H9 (cell line): ENCODE data around the gene DOLPP1. TPM values are rescaled to one million over a fixed set of nuclear protein-coding genes. Genes with fewer than 3 reads are reported as not detected.

Source experiments
- DNase-seq: peaks from one replicate; pipeline ENCODE4 v3.0.0-alpha.2; 2017
- H2AFZ ChIP-seq: one replicate; pipeline ENCODE4 v1.6.1; 2013; ENCODE audit warnings: mild to moderate bottlenecking, low read length, control low read depth, moderate library complexity
- H2AK5ac ChIP-seq: 2 replicates; pipeline ENCODE4 v1.6.1; 2013; ENCODE audit warnings: low read length, control low read depth, mixed read lengths; ENCODE audit not compliant: insufficient read length
- H2BK120ac ChIP-seq: one replicate; pipeline ENCODE4 v1.6.1; 2013; ENCODE audit warnings: low read depth, mild to moderate bottlenecking, low read length, control low read depth, inconsistent platforms; ENCODE audit not compliant: poor library complexity, severe bottlenecking
- H2BK12ac ChIP-seq: 2 replicates; pipeline ENCODE4 v1.6.1; 2013; ENCODE audit warnings: low read length, control low read depth, mixed read lengths, low read depth; ENCODE audit not compliant: insufficient read length
- H2BK15ac ChIP-seq: 2 replicates; pipeline ENCODE4 v1.6.1; 2013; ENCODE audit warnings: low read depth, low read length, control low read depth
- H2BK20ac ChIP-seq: one replicate; pipeline ENCODE4 v1.6.1; 2013; ENCODE audit warnings: low read depth, mild to moderate bottlenecking, low read length, control low read depth, inconsistent platforms; ENCODE audit not compliant: poor library complexity, severe bottlenecking
- H2BK5ac ChIP-seq: 2 replicates; pipeline ENCODE4 v1.6.1; 2013; ENCODE audit warnings: low read length, control low read depth, mixed read lengths; ENCODE audit not compliant: insufficient read length
- H3K14ac ChIP-seq: 2 replicates; pipeline ENCODE4 v1.6.1; 2013; ENCODE audit warnings: low read length, control low read depth; ENCODE audit not compliant: insufficient read depth
- H3K18ac ChIP-seq: 2 replicates; pipeline ENCODE4 v1.6.1; 2013; ENCODE audit warnings: low read depth, mild to moderate bottlenecking, mixed read lengths, low read length, control low read depth; ENCODE audit not compliant: insufficient read length
- H3K23ac ChIP-seq: 2 replicates; pipeline ENCODE4 v1.6.1; 2013; ENCODE audit warnings: low read length, control low read depth, mixed read lengths, low read depth; ENCODE audit not compliant: insufficient read length
- H3K23me2 ChIP-seq: 2 replicates; pipeline ENCODE4 v1.6.1; 2013; ENCODE audit warnings: low read depth, mild to moderate bottlenecking, mixed read lengths, low read length, control low read depth; ENCODE audit not compliant: insufficient read length, poor library complexity, severe bottlenecking
- H3K27ac ChIP-seq: 2 replicates; pipeline ENCODE4 v1.5.1; 2013; ENCODE audit warnings: low read length, control low read depth, mixed read lengths, low read depth; ENCODE audit not compliant: insufficient read length
- H3K27me3 ChIP-seq: 2 replicates; pipeline ENCODE4 v1.6.1; 2013; ENCODE audit warnings: low read length, control low read depth, inconsistent platforms; ENCODE audit not compliant: insufficient read depth
- H3K4ac ChIP-seq: 2 replicates; pipeline ENCODE4 v1.6.1; 2013; ENCODE audit warnings: low read depth, mild to moderate bottlenecking, control low read depth, inconsistent platforms, low read length, moderate library complexity
- H3K4me1 ChIP-seq: 2 replicates; pipeline ENCODE4 v1.6.1; 2013; ENCODE audit warnings: low read length, control low read depth, inconsistent platforms; ENCODE audit not compliant: insufficient read depth
- H3K4me2 ChIP-seq: 2 replicates; pipeline ENCODE4 v1.6.1; 2013; ENCODE audit warnings: low read length, control low read depth, mixed read lengths; ENCODE audit not compliant: insufficient read length, insufficient read depth
- H3K56ac ChIP-seq: 2 replicates; pipeline ENCODE4 v1.6.1; 2013; ENCODE audit warnings: low read depth, mild to moderate bottlenecking, mixed read lengths, low read length, control low read depth; ENCODE audit not compliant: insufficient read length
- H3K79me1 ChIP-seq: 2 replicates; pipeline ENCODE4 v1.6.1; 2013; ENCODE audit warnings: low read depth, mild to moderate bottlenecking, moderate library complexity, low read length, control low read depth, inconsistent platforms; ENCODE audit not compliant: insufficient read depth, poor library complexity, severe bottlenecking
- H3K79me2 ChIP-seq: 2 replicates; pipeline ENCODE4 v1.6.1; 2013; ENCODE audit warnings: low read length, control low read depth, inconsistent platforms; ENCODE audit not compliant: insufficient read depth
- H3K9ac ChIP-seq: 2 replicates; pipeline ENCODE4 v1.6.1; 2013; ENCODE audit warnings: low read length, control low read depth, mixed read lengths; ENCODE audit not compliant: insufficient read length; ENCODE audit errors: extremely low read depth
- H3K9me3 ChIP-seq: one replicate; pipeline ENCODE4 v1.6.1; 2013; ENCODE audit warnings: low read depth, low read length, inconsistent platforms; ENCODE audit not compliant: control insufficient read depth
- H3T11ph ChIP-seq: one replicate; pipeline ENCODE4 v1.6.1; 2013; ENCODE audit warnings: mild to moderate bottlenecking, low read length, control low read depth, inconsistent platforms
- H4K20me1 ChIP-seq: one replicate; pipeline ENCODE4 v1.6.1; 2013; ENCODE audit not compliant: control insufficient read depth, insufficient read length, insufficient read depth
- H4K5ac ChIP-seq: 2 replicates; pipeline ENCODE4 v1.6.1; 2013; ENCODE audit warnings: low read depth, mild to moderate bottlenecking, mixed read lengths, low read length, control low read depth; ENCODE audit not compliant: insufficient read length
- H4K8ac ChIP-seq: replicated peaks from 2 replicates; pipeline ENCODE4 v1.6.1; 2013; ENCODE audit warnings: low read length, control low read depth, mixed read lengths, low read depth; ENCODE audit not compliant: insufficient read length
- H4K91ac ChIP-seq: 2 replicates; pipeline ENCODE4 v1.6.1; 2013; ENCODE audit warnings: low read depth, mild to moderate bottlenecking, moderate library complexity, mixed read lengths, low read length, control low read depth; ENCODE audit not compliant: insufficient read length
- H3K27ac Mint-ChIP-seq, 3 experiments: 2 replicates in 2 of 3; 3 replicates in 1 of 3; pipeline ENCODE4 v1.8.0; 2020 to 2021; ENCODE audit warnings: mixed read lengths in 3 of 3, mild to moderate bottlenecking in 1 of 3, moderate library complexity in 1 of 3
- H3K27me3 Mint-ChIP-seq: 2 replicates; pipeline ENCODE4 v1.8.0; 2021; ENCODE audit warnings: low read depth, mild to moderate bottlenecking, moderate library complexity, mixed read lengths
- H3K36me3 Mint-ChIP-seq, 3 experiments: 2 replicates in 2 of 3; 3 replicates in 1 of 3; pipeline ENCODE4 v1.8.0; 2020 to 2021; ENCODE audit warnings: low read depth in 3 of 3, mixed read lengths in 3 of 3; ENCODE audit not compliant: insufficient read depth in 1 of 3
- H3K4me1 Mint-ChIP-seq, 2 experiments: 2 replicates each; pipeline ENCODE4 v1.8.0; 2020; ENCODE audit warnings: mixed read lengths in 2 of 2
- H3K4me3 Mint-ChIP-seq, 2 experiments: 2 replicates in 1 of 2; 3 replicates in 1 of 2; pipeline ENCODE4 v1.8.0; 2020 to 2021; ENCODE audit warnings: mild to moderate bottlenecking in 2 of 2, mixed read lengths in 2 of 2, moderate library complexity in 1 of 2
- H3K9me3 Mint-ChIP-seq, 2 experiments: 2 replicates in 1 of 2; 3 replicates in 1 of 2; pipeline ENCODE4 v1.8.0; 2020; ENCODE audit warnings: mild to moderate bottlenecking in 2 of 2, mixed read lengths in 2 of 2, moderate library complexity in 1 of 2
- WGBS: extraction: QIAGEN DNeasy Blood & Tissue Kit; methylation state at CpG from one replicate; pipeline ENCODE4 v1.1.7; 2013; ENCODE audit warnings: missing lambda C conversion rate, low lambda C conversion rate, mixed read lengths; ENCODE audit not compliant: insufficient read length; ENCODE audit errors: extremely low coverage; 5-methylcytosine and 5-hydroxymethylcytosine counted together
- total RNA-seq: library from RNA; stranded (reverse); gene quantifications from 2 replicates; pipeline ENCODE4 v1.2.1, GENCODE V29; 2021
- TF ChIP-seq, protein P1 (sequence below): fragments of 200-600 bp; sonication (generic); conservative IDR thresholded peaks from 3 replicates; pipeline ENCODE4 v1.8.0; 2021; ENCODE audit warnings: antibody characterized with exemption, mild to moderate bottlenecking

Gene DOLPP1
- total RNA-seq, 1 experiment from 2014 or later, result 42.6 TPM

GRCh38 chr9:129138144-129138462 is 57.2 kb downstream of the DOLPP1 start:
- H3K27ac ChIP-seq, result no peak overlapping the region
- no peak overlapping the region for H4K5ac ChIP-seq
- H3K4ac ChIP-seq, result no peak overlapping the region
- no CpG with 5 or more reads among the region's 9 CpGs for WGBS
- no peak overlapping the region for H2AK5ac ChIP-seq
- no peak overlapping the region for H4K91ac ChIP-seq
- Mint-ChIP-seq H3K9me3 (no peaks in the 10 kb centered on the region; a peak in 1 of 5 replicates), H3K27ac (peak overlapping the region in 1 of 3 experiments; percentile 93; a peak in 2 of 7 replicates), H3K4me3 (no peak overlapping the region), H3K27me3 (peaks cover 1% of the 10 kb centered on the region; the same call in 1 of the 2 replicates), H3K36me3 (peaks cover 10 to 52% (median 49%) of the 10 kb centered on the region in 3 experiments; a peak in 6 of 7 replicates), H3K4me1 (peaks cover 41 to 42% of the 10 kb centered on the region in 2 experiments)
- no peak overlapping the region for H3K18ac ChIP-seq
- H3K27me3 ChIP-seq, result no peaks in the 10 kb centered on the region
- H2AFZ ChIP-seq, result no peak overlapping the region
- TF ChIP-seq, protein P1, sequence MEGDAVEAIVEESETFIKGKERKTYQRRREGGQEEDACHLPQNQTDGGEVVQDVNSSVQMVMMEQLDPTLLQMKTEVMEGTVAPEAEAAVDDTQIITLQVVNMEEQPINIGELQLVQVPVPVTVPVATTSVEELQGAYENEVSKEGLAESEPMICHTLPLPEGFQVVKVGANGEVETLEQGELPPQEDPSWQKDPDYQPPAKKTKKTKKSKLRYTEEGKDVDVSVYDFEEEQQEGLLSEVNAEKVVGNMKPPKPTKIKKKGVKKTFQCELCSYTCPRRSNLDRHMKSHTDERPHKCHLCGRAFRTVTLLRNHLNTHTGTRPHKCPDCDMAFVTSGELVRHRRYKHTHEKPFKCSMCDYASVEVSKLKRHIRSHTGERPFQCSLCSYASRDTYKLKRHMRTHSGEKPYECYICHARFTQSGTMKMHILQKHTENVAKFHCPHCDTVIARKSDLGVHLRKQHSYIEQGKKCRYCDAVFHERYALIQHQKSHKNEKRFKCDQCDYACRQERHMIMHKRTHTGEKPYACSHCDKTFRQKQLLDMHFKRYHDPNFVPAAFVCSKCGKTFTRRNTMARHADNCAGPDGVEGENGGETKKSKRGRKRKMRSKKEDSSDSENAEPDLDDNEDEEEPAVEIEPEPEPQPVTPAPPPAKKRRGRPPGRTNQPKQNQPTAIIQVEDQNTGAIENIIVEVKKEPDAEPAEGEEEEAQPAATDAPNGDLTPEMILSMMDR, result no peak
- no peak overlapping the region for H2BK120ac ChIP-seq
- DNase-seq, result no peak
- no peaks in the 10 kb centered on the region for H3K9me3 ChIP-seq
- H3K56ac ChIP-seq, result no peak overlapping the region
- H2BK15ac ChIP-seq, result no peak overlapping the region
- H2BK20ac ChIP-seq, result no peak overlapping the region
- H3K4me1 ChIP-seq, result peaks cover 6% of the 10 kb centered on the region; the same call in 1 of the 2 replicates
- H3T11ph ChIP-seq, result no peak overlapping the region
- H2BK12ac ChIP-seq, result no peak overlapping the region
- H3K4me2 ChIP-seq, result no peak overlapping the region
- no peaks in the 10 kb centered on the region for H3K79me2 ChIP-seq
- H2BK5ac ChIP-seq, result no peak overlapping the region
- no peak overlapping the region for H3K9ac ChIP-seq
- no peaks in the 10 kb centered on the region for H3K79me1 ChIP-seq
- no peak overlapping the region for H3K14ac ChIP-seq
- H3K23ac ChIP-seq, result no peak overlapping the region
- no peak overlapping the region for H4K8ac ChIP-seq
- no peaks in the 10 kb centered on the region for H4K20me1 ChIP-seq
- peaks cover 5% of the 10 kb centered on the region for H3K23me2 ChIP-seq
